ENCODE measurements around the gene LATS2.

The LATS2 gene

DNA sequence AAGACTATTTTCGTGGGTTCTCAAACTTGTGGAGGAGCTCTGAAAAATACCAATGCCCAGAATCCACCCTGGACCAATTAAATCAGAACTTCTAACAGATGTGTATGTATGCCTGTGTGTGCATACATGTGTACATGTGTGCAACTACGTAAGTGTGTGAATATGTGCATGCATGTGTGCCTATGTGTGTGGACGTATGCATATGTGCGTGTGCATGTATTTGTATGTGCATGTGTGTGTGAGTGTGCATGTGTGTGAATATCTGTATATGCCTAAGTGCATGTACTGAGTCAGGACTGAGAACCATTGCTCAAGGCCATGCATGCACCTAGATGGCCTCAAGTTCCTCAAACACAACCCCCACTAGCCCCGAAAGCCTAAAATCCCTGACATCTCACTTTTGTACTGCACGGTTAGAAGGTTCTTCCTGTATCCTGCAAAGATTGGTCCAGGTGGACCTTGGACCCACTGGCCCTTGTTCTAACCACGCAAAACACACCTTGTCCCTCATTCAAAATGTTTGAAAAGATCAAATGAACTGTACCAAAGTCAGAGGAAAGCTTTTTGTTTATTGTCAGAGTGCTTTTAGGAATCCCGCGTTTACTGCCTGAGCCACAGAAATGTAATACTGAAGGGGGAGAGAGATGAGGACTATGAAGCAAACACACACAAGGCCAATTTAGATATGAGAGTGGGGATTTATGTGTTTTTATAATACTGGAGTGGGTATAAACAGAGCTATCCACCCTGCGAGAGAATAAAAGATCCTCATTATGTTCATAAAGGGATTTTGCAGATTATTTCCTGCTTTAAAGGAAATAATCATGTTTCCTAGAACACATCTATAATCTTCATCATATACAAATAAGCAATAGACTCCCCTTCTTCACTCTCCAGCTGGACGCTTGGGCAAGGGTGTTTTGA lies 39.1 kb downstream of the LATS2 start:
- no peak for TF ChIP-seq FOXK2 (IDR thresholded peaks at IDR 0.05)
- no peak for TF ChIP-seq HDGF (IDR thresholded peaks at IDR 0.05; ENCODE audit: borderline replicate concordance)
- ChIA-PET POLR2A (no interaction called here), CTCF (interaction anchor here (0.9 kb wide), 1 partner anchor 310 kb away, joined by 3 read pairs; no protein-coding TSS in a partner anchor)
- no peak for DNase-seq (ENCODE audit: extremely low spot score)

DNA sequence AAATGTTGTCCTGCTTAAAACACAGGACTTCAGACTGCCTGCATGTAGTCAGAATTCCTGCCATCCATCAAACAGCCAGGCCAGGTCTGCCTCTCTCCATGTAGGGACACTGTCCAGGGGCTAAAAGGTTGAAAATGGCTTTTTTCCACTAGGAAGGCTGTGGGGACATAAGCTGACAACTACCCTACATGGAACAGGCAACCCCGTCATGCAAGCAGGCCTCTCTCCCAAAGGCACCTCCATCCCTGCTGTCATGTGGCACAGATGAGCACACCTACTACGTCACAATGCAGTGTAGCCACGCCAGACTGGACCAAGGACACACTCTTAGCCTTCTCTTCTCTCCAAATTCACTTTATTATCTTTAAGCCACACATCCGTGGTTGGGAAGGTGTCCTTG lies 40.8 kb downstream of the LATS2 start:
- TF ChIP-seq L3MBTL2 (conservative IDR thresholded peaks at IDR 0.05) (no peak), FOXK2 (IDR thresholded peaks at IDR 0.05) (no peak), BHLHE40 (IDR thresholded peaks at IDR 0.05; ENCODE audit: borderline replicate concordance) (no peak), FOXA1 (IDR thresholded peaks at IDR 0.05) (no peak), SP1 (IDR thresholded peaks at IDR 0.05) (no peak), TARDBP (IDR thresholded peaks at IDR 0.05) (no peak), ARNT (IDR thresholded peaks at IDR 0.05) (no peak), FOXM1 (IDR thresholded peaks at IDR 0.05; ENCODE audit: borderline replicate concordance) (no peak), NFRKB (IDR thresholded peaks at IDR 0.05) (no peak), ELF4 (IDR thresholded peaks at IDR 0.05) (no peak), CTBP1 (IDR thresholded peaks at IDR 0.05; ENCODE audit: borderline replicate concordance) (no peak), SUZ12 (IDR thresholded peaks at IDR 0.05) (no peak), LEF1 (IDR thresholded peaks at IDR 0.05; ENCODE audit: borderline replicate concordance) (no peak)
- TF ChIP-seq, protein P1, sequence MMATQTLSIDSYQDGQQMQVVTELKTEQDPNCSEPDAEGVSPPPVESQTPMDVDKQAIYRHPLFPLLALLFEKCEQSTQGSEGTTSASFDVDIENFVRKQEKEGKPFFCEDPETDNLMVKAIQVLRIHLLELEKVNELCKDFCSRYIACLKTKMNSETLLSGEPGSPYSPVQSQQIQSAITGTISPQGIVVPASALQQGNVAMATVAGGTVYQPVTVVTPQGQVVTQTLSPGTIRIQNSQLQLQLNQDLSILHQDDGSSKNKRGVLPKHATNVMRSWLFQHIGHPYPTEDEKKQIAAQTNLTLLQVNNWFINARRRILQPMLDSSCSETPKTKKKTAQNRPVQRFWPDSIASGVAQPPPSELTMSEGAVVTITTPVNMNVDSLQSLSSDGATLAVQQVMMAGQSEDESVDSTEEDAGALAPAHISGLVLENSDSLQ (IDR thresholded peaks at IDR 0.05): no peak
- no peak for DNase-seq (ENCODE audit: extremely low spot score)
- POLR2A ChIA-PET: no interaction called here
- CTCF ChIA-PET: no interaction called here

DNA sequence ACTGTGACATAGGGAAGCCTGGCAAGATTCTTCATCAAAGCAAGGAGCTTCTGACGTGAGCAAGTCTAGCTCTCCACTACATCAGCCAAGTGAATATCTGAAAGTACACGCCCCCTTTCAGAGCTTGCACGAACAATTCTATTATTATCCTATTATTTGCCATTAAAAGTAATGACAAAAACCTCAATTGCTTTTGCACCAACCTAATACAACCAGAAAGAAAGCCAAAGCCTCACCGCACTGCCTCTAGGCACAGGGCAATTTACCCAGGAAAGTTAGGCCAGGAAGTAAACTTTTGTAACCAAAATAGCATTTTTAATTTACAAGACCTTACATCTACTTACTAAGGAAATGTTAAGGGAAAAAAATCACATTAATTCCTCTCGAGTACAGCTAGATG lies 41.2 kb downstream of the LATS2 start:
- ChIA-PET POLR2A (no interaction called here), CTCF (no interaction called here)
- no peak for DNase-seq (ENCODE audit: extremely low spot score)
- TF ChIP-seq FOXM1 (IDR thresholded peaks at IDR 0.05; ENCODE audit: borderline replicate concordance) (no peak), SP1 (IDR thresholded peaks at IDR 0.05) (no peak), ELF4 (IDR thresholded peaks at IDR 0.05) (no peak), TARDBP (IDR thresholded peaks at IDR 0.05) (no peak), ZNF384 (IDR thresholded peaks at IDR 0.05) (no peak), LEF1 (IDR thresholded peaks at IDR 0.05; ENCODE audit: borderline replicate concordance) (no peak), L3MBTL2 (conservative IDR thresholded peaks at IDR 0.05) (no peak), SUZ12 (IDR thresholded peaks at IDR 0.05) (no peak), NFRKB (IDR thresholded peaks at IDR 0.05) (no peak), CTBP1 (IDR thresholded peaks at IDR 0.05; ENCODE audit: borderline replicate concordance) (no peak), HDGF (IDR thresholded peaks at IDR 0.05; ENCODE audit: borderline replicate concordance) (no peak), BHLHE40 (IDR thresholded peaks at IDR 0.05; ENCODE audit: borderline replicate concordance) (no peak), ARNT (IDR thresholded peaks at IDR 0.05) (no peak), FOXK2 (IDR thresholded peaks at IDR 0.05) (no peak)
- TF ChIP-seq, protein P1 (IDR thresholded peaks at IDR 0.05): no peak

DNA sequence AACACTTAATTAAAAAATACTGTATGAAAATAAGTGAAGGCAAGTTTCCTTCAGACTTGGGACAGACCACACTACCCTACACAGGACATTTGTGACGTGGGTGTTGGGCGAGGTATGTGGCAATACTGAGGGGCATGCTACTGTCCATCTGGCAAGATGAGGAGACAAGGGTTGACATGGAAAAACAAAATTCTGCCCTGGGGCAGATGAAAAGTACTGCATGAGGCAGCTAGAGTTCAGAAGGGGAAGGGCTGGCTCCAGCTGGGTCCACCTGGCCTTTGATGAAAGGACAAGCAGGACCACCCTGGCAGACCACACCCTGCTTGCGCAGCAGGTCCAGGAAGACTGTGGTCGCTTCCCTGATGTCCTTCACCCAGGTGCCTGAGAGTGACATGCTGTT lies 43.2 kb downstream of the LATS2 start:
- CTCF ChIA-PET: no interaction called here
- POLR2A ChIA-PET: no interaction called here
- TF ChIP-seq TARDBP (IDR thresholded peaks at IDR 0.05) (no peak), FOXA1 (IDR thresholded peaks at IDR 0.05) (no peak), SUZ12 (IDR thresholded peaks at IDR 0.05) (no peak), SP1 (IDR thresholded peaks at IDR 0.05) (no peak), FOXK2 (IDR thresholded peaks at IDR 0.05) (no peak), ZNF384 (IDR thresholded peaks at IDR 0.05) (no peak), FOXM1 (IDR thresholded peaks at IDR 0.05; ENCODE audit: borderline replicate concordance) (no peak), ARNT (IDR thresholded peaks at IDR 0.05) (no peak), HDGF (IDR thresholded peaks at IDR 0.05; ENCODE audit: borderline replicate concordance) (no peak), NFRKB (IDR thresholded peaks at IDR 0.05) (no peak), BHLHE40 (IDR thresholded peaks at IDR 0.05; ENCODE audit: borderline replicate concordance) (no peak), CTBP1 (IDR thresholded peaks at IDR 0.05; ENCODE audit: borderline replicate concordance) (no peak), ELF4 (IDR thresholded peaks at IDR 0.05) (no peak), LEF1 (IDR thresholded peaks at IDR 0.05; ENCODE audit: borderline replicate concordance) (no peak), L3MBTL2 (conservative IDR thresholded peaks at IDR 0.05) (no peak)
- TF ChIP-seq, protein P1 (IDR thresholded peaks at IDR 0.05): no peak
- no peak for DNase-seq (ENCODE audit: extremely low spot score)

DNA sequence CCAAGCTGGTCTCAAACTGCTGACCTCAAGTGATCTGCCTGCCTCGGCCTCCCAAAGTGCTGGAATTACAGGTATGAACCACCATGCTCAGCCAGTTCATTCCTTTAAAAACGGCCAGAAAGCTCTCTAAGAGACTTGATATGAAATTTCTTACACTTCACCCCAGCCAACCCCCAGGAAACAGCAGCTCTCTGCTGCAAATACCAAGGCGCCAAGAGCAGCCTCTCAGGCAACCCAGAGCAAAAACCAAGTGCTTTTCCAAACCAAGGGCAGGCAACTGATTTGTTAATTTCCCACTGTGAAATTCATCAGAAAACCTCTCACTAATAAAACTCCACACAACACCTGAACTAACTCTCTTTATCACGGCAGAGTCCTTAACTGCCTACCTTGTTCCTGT lies 44.9 kb downstream of the LATS2 start:
- DNase-seq (ENCODE audit: extremely low spot score): no peak
- ChIA-PET POLR2A (no interaction called here), CTCF (interaction anchor here (1.3 kb wide), 1 partner anchor 28 kb away, joined by 3 read pairs; no protein-coding TSS in a partner anchor)
- TF ChIP-seq SUZ12 (IDR thresholded peaks at IDR 0.05): no peak
- TF ChIP-seq ARNT (IDR thresholded peaks at IDR 0.05): no peak
- TF ChIP-seq BHLHE40 (IDR thresholded peaks at IDR 0.05; ENCODE audit: borderline replicate concordance): no peak
- TF ChIP-seq L3MBTL2 (conservative IDR thresholded peaks at IDR 0.05): no peak

DNA sequence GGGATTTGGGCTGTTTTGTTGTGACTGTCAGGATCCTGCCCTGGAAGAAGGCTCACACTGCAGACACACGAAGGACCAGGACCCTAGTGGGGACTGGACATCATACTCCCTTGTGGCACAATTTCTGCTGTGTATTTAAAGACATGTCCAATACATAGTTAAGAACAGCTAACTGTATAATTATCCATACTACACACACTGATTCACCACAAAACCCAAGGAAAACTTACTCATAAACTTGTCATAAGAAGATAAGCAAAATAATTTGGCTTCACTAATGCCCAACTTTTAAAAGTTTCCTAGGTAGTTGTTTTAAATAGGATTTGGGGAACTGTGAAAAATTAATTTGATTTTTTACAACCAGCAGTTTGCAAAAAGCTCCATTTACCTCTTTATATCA lies 46.1 kb downstream of the LATS2 start:
- ChIA-PET POLR2A (no interaction called here), CTCF (no interaction called here)
- DNase-seq (ENCODE audit: extremely low spot score): no peak
- TF ChIP-seq TARDBP (IDR thresholded peaks at IDR 0.05): no peak
- no peak for TF ChIP-seq SP1 (IDR thresholded peaks at IDR 0.05)
- no peak for TF ChIP-seq ZNF384 (IDR thresholded peaks at IDR 0.05)
- TF ChIP-seq FOXM1 (IDR thresholded peaks at IDR 0.05; ENCODE audit: borderline replicate concordance): no peak
- no peak for TF ChIP-seq L3MBTL2 (conservative IDR thresholded peaks at IDR 0.05)
- TF ChIP-seq NFRKB (IDR thresholded peaks at IDR 0.05): no peak
- no peak for TF ChIP-seq FOXA1 (IDR thresholded peaks at IDR 0.05)
- no peak for TF ChIP-seq BHLHE40 (IDR thresholded peaks at IDR 0.05; ENCODE audit: borderline replicate concordance)
- TF ChIP-seq, protein P1 (IDR thresholded peaks at IDR 0.05): no peak
- TF ChIP-seq CTBP1 (IDR thresholded peaks at IDR 0.05; ENCODE audit: borderline replicate concordance): no peak
- no peak for TF ChIP-seq ARNT (IDR thresholded peaks at IDR 0.05)
- no peak for TF ChIP-seq ELF4 (IDR thresholded peaks at IDR 0.05)
- no peak for TF ChIP-seq HDGF (IDR thresholded peaks at IDR 0.05; ENCODE audit: borderline replicate concordance)
- no peak for TF ChIP-seq FOXK2 (IDR thresholded peaks at IDR 0.05)
- no peak for TF ChIP-seq SUZ12 (IDR thresholded peaks at IDR 0.05)
- no peak for TF ChIP-seq LEF1 (IDR thresholded peaks at IDR 0.05; ENCODE audit: borderline replicate concordance)
